Vagina (tissue), 2 donors: ENCODE measurements around the gene FAM120AOS. TPM values are rescaled to one million over a fixed set of nuclear protein-coding genes. Genes with fewer than 3 reads are reported as not detected.
A peak's percentile ranks its signal among the peaks of the same experiment; 100 is the strongest.

ENCODE experiments used
- DNase-seq, 2 donors: peaks; one replicate each; pipeline ENCODE4 v3.0.0-alpha.2; 2017; ENCODE audit errors: extremely low spot score in 2 of 2
- H3K27ac ChIP-seq: fragments of 200-600 bp; sonication (generic); one replicate; pipeline ENCODE4 v1.5.1; 2019
- H3K27me3 ChIP-seq: fragments of 200-600 bp; sonication (generic); one replicate; pipeline ENCODE4 v1.5.1; 2019
- H3K36me3 ChIP-seq, 2 donors: fragments of 200-600 bp; sonication (generic); one replicate each; pipeline ENCODE4 v1.5.1; 2017 to 2019
- H3K4me1 ChIP-seq: fragments of 200-600 bp; sonication (generic); one replicate; pipeline ENCODE4 v1.5.1; 2019
- H3K4me3 ChIP-seq, 2 donors: fragments of 200-600 bp; sonication (generic); 1 replicate in 1 of 2; 2 replicates in 1 of 2; pipeline ENCODE4 v1.5.1; 2016 to 2019
- H3K9me3 ChIP-seq: fragments of 200-600 bp; sonication (generic); one replicate; pipeline ENCODE4 v1.5.1; 2019
- POLR2A ChIP-seq, 2 donors: fragments of 450-650 bp; IDR thresholded peaks; one replicate each; pipeline ENCODE4 v1.6.1; 2017; ENCODE audit warnings: antibody characterized with exemption in 2 of 2, mild to moderate bottlenecking in 2 of 2, moderate library complexity in 2 of 2
- POLR2AphosphoS5 ChIP-seq, 2 donors: sonication (generic); formaldehyde crosslinking; IDR thresholded peaks; one replicate each; pipeline ENCODE4 v1.9.0; 2017; ENCODE audit warnings: antibody characterized with exemption in 2 of 2, mild to moderate bottlenecking in 2 of 2, low read depth in 1 of 2; ENCODE audit not compliant: insufficient read depth in 1 of 2
- intact Hi-C: fragments of 100-400 bp; cut with DNase I; formaldehyde crosslinking; loops from one replicate; pipeline ENCODE4 v1.15.1; 2023
- total RNA-seq: library from RNA; depleted of rRNA; stranded (reverse); fragments of >200 nt; gene quantifications from one replicate; pipeline ENCODE4 v1.2.3, GENCODE V29; 2016
- TF ChIP-seq, protein P1 (sequence below), 3 experiments: fragments of 450-650 bp in 2 of 3; fragments of 200-600 bp in 1 of 3; sonication (generic) in 1 of 3; IDR thresholded peaks; one replicate each; pipeline ENCODE4 v1.5.1; 2017 to 2019; ENCODE audit warnings: antibody characterized with exemption in 3 of 3, mild to moderate bottlenecking in 2 of 3, moderate library complexity in 2 of 3

FAM120AOS gene
- total RNA-seq, 1 donor from 2014 or later: 41.5 TPM

GRCh38 chr9:93456504-93456903, 3.1 kb upstream of the FAM120AOS start:
- H3K27ac ChIP-seq: no peak overlapping the region
- peaks cover 77% of the 10 kb centered on the region for H3K4me1 ChIP-seq
- TF ChIP-seq POLR2AphosphoS5 (IDR thresholded peaks at IDR 0.05; ENCODE audit: insufficient read depth in 1 of 2, low read depth in 1 of 2): no peak
- TF ChIP-seq, protein P1, sequence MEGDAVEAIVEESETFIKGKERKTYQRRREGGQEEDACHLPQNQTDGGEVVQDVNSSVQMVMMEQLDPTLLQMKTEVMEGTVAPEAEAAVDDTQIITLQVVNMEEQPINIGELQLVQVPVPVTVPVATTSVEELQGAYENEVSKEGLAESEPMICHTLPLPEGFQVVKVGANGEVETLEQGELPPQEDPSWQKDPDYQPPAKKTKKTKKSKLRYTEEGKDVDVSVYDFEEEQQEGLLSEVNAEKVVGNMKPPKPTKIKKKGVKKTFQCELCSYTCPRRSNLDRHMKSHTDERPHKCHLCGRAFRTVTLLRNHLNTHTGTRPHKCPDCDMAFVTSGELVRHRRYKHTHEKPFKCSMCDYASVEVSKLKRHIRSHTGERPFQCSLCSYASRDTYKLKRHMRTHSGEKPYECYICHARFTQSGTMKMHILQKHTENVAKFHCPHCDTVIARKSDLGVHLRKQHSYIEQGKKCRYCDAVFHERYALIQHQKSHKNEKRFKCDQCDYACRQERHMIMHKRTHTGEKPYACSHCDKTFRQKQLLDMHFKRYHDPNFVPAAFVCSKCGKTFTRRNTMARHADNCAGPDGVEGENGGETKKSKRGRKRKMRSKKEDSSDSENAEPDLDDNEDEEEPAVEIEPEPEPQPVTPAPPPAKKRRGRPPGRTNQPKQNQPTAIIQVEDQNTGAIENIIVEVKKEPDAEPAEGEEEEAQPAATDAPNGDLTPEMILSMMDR (IDR thresholded peaks at IDR 0.05): no peak
- TF ChIP-seq POLR2A (IDR thresholded peaks at IDR 0.05): no peak
- H3K4me3 ChIP-seq: no peak overlapping the region
- intact Hi-C loops: no loop called here
- H3K9me3 ChIP-seq: no peaks in the 10 kb centered on the region
- DNase-seq: no peak
- no peaks in the 10 kb centered on the region for H3K36me3 ChIP-seq
- no peaks in the 10 kb centered on the region for H3K27me3 ChIP-seq

DNA sequence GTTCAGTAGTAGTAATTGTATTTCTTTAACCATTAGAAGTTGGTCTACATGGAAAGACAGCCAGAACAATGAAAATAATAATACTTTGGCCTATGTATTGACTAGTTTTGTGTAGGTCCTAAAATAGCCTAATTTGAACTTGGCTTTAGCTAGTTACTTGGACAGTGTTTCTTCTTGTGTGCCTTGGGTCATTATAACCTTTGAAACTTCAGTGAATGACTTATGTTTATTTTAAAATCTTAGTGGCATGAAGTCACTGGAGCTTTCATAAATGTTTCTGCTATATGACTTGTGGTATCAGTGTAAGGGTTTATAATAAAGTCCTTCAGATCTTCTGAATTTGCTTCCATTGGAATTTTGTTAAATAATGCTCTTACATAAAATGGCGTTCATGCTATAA, 2.6 kb upstream of the FAM120AOS start:
- intact Hi-C loops: no loop called here
- Histone ChIP-seq H3K4me1 (peaks cover 73% of the 10 kb centered on the region), H3K9me3 (no peaks in the 10 kb centered on the region), H3K27ac (no peak overlapping the region), H3K27me3 (no peaks in the 10 kb centered on the region), H3K4me3 (no peak overlapping the region), H3K36me3 (no peaks in the 10 kb centered on the region)
- DNase-seq: no peak
- TF ChIP-seq POLR2A (IDR thresholded peaks at IDR 0.05) (no peak), POLR2AphosphoS5 (IDR thresholded peaks at IDR 0.05; ENCODE audit: insufficient read depth in 1 of 2, low read depth in 1 of 2) (no peak)
- TF ChIP-seq, protein P1 (IDR thresholded peaks at IDR 0.05): no peak

- TF ChIP-seq POLR2AphosphoS5 (IDR thresholded peaks at IDR 0.05; ENCODE audit: insufficient read depth in 1 of 2, low read depth in 1 of 2) (no peak), POLR2A (IDR thresholded peaks at IDR 0.05) (no peak)
- TF ChIP-seq, protein P1 (IDR thresholded peaks at IDR 0.05): no peak
- Histone ChIP-seq H3K4me3 (peak overlapping the region; percentile 81 to 97), H3K4me1 (peaks cover 64% of the 10 kb centered on the region), H3K27ac (peak overlapping the region; percentile 95), H3K9me3 (no peaks in the 10 kb centered on the region), H3K36me3 (peaks cover 0 to 15% of the 10 kb centered on the region in 2 donors), H3K27me3 (no peaks in the 10 kb centered on the region)
- intact Hi-C loops: loop anchor here (5.0 kb wide), 1 partner anchor 125 kb away; the partner anchor contains the start of gene PHF2
- no peak for DNase-seq
Observed at GRCh38 chr9:93452710-93453046, 703 bp downstream of the FAM120AOS start.

GRCh38 chr9:93451849-93452709, 1.3 kb downstream of the FAM120AOS start:
- no peak for DNase-seq
- no peaks in the 10 kb centered on the region for H3K27me3 ChIP-seq
- intact Hi-C loops: loop anchor here (5.0 kb wide), 1 partner anchor 125 kb away; the partner anchor contains the start of gene PHF2
- H3K4me1 ChIP-seq: peaks cover 58% of the 10 kb centered on the region
- no peaks in the 10 kb centered on the region for H3K9me3 ChIP-seq
- peaks cover 0 to 21% of the 10 kb centered on the region in 2 donors for H3K36me3 ChIP-seq
- TF ChIP-seq, protein P1 (IDR thresholded peaks at IDR 0.05): peak in 1 of 3 experiments; percentile 6
- TF ChIP-seq POLR2AphosphoS5 (IDR thresholded peaks at IDR 0.05; ENCODE audit: insufficient read depth in 1 of 2, low read depth in 1 of 2) (peak in 1 of 2 donors; percentile 10), POLR2A (IDR thresholded peaks at IDR 0.05) (no peak)
- H3K27ac ChIP-seq: peak overlapping the region; percentile 95
- H3K4me3 ChIP-seq: peak overlapping the region; percentile 81 to 97
